Skeletal muscle satellite cell (primary cell): Measurements from ENCODE around the gene C1QC.
"Not testable (repeated sequence)": the region's sequence is repeated elsewhere in the genome, so short reads cannot be mapped to it uniquely, and the experiment has no call there.

Experiments used
- H3K27me3 ChIP-seq: 2 replicates; pipeline ENCODE4 v1.7.0; 2013; ENCODE audit warnings: low read length; ENCODE audit not compliant: control insufficient read depth, insufficient read depth
- H3K36me3 ChIP-seq: 2 replicates; pipeline ENCODE4 v1.7.0; 2013; ENCODE audit warnings: mild to moderate bottlenecking, control low read depth, low read length; ENCODE audit not compliant: insufficient read depth
- H3K4me1 ChIP-seq: 2 replicates; pipeline ENCODE4 v1.7.0; 2013; ENCODE audit warnings: low read length; ENCODE audit not compliant: control insufficient read depth, insufficient read depth
- H3K4me2 ChIP-seq: 2 replicates; pipeline ENCODE4 v1.7.0; 2013; ENCODE audit warnings: mild to moderate bottlenecking, low read length
- H3K4me3 ChIP-seq: 2 replicates; pipeline ENCODE4 v1.7.0; 2013; ENCODE audit warnings: low read length
- H3K9ac ChIP-seq: 2 replicates; pipeline ENCODE4 v1.7.0; 2013; ENCODE audit warnings: mild to moderate bottlenecking, low read depth, low read length, moderate library complexity
- H3K9me3 ChIP-seq: replicated peaks from 2 replicates; pipeline ENCODE4 v1.7.0; 2013; ENCODE audit warnings: mild to moderate bottlenecking, control low read depth, low read length

Gene C1QC

GRCh38 chr1:22673486-22674409, 30.3 kb downstream of the C1QC start:
- H3K4me1 ChIP-seq = no peaks in the 10 kb centered on the region
- H3K9ac ChIP-seq = no peak overlapping the region
- no peaks in the 10 kb centered on the region for H3K36me3 ChIP-seq
- H3K4me2 ChIP-seq = no peak overlapping the region
- no peak overlapping the region for H3K4me3 ChIP-seq
- H3K9me3 ChIP-seq = no peaks in the 10 kb centered on the region
- peaks cover 69% of the 10 kb centered on the region for H3K27me3 ChIP-seq

GRCh38 chr1:22674410-22674749, 30.9 kb downstream of the C1QC start:
- Histone ChIP-seq H3K9me3 (no peaks in the 10 kb centered on the region), H3K36me3 (no peaks in the 10 kb centered on the region), H3K27me3 (peaks cover 64% of the 10 kb centered on the region), H3K4me3 (no peak overlapping the region), H3K4me2 (no peak overlapping the region), H3K9ac (no peak overlapping the region), H3K4me1 (no peaks in the 10 kb centered on the region)

GRCh38 chr1:22676151-22676550, 32.7 kb downstream of the C1QC start:
- H3K4me2 ChIP-seq, H3K4me1 ChIP-seq, H3K4me3 ChIP-seq, H3K36me3 ChIP-seq, H3K9me3 ChIP-seq, H3K9ac ChIP-seq: not testable (repeated sequence)
- peaks cover 62% of the 10 kb centered on the region for H3K27me3 ChIP-seq

GRCh38 chr1:22676916-22677583, 33.6 kb downstream of the C1QC start:
- H3K36me3 ChIP-seq = no peaks in the 10 kb centered on the region
- no peaks in the 10 kb centered on the region for H3K4me1 ChIP-seq
- no peak overlapping the region for H3K4me2 ChIP-seq
- H3K4me3 ChIP-seq = no peak overlapping the region
- peaks cover 61% of the 10 kb centered on the region for H3K27me3 ChIP-seq
- H3K9ac ChIP-seq = no peak overlapping the region
- no peaks in the 10 kb centered on the region for H3K9me3 ChIP-seq

- Histone ChIP-seq H3K36me3 (no peaks in the 10 kb centered on the region), H3K9me3 (no peaks in the 10 kb centered on the region), H3K27me3 (peaks cover 60% of the 10 kb centered on the region), H3K4me1 (no peaks in the 10 kb centered on the region), H3K9ac (no peak overlapping the region), H3K4me3 (no peak overlapping the region), H3K4me2 (no peak overlapping the region)
Measured at GRCh38 chr1:22677931-22678896, 34.8 kb downstream of the C1QC start.

- Histone ChIP-seq H3K4me1 (no peaks in the 10 kb centered on the region), H3K4me3 (no peak overlapping the region), H3K27me3 (peaks cover 62% of the 10 kb centered on the region), H3K36me3 (no peaks in the 10 kb centered on the region), H3K9ac (no peak overlapping the region), H3K9me3 (no peaks in the 10 kb centered on the region), H3K4me2 (no peak overlapping the region)
Measured at GRCh38 chr1:22680726-22681125, 37.3 kb downstream of the C1QC start.

GRCh38 chr1:22681556-22682276, 38.3 kb downstream of the C1QC start:
- H3K4me1 ChIP-seq = no peaks in the 10 kb centered on the region
- H3K36me3 ChIP-seq = no peaks in the 10 kb centered on the region
- no peak overlapping the region for H3K4me2 ChIP-seq
- H3K9me3 ChIP-seq = no peaks in the 10 kb centered on the region
- no peak overlapping the region for H3K9ac ChIP-seq
- H3K4me3 ChIP-seq = no peak overlapping the region
- H3K27me3 ChIP-seq = peaks cover 64% of the 10 kb centered on the region

- H3K36me3 ChIP-seq = no peaks in the 10 kb centered on the region
- H3K4me2 ChIP-seq = no peak overlapping the region
- no peak overlapping the region for H3K4me3 ChIP-seq
- H3K4me1 ChIP-seq = no peaks in the 10 kb centered on the region
- H3K9ac ChIP-seq = no peak overlapping the region
- H3K9me3 ChIP-seq = no peaks in the 10 kb centered on the region
- H3K27me3 ChIP-seq = peaks cover 64% of the 10 kb centered on the region
Measured at GRCh38 chr1:22683547-22683946, 40.1 kb downstream of the C1QC start.

- Histone ChIP-seq H3K4me1 (peaks cover 8% of the 10 kb centered on the region), H3K9ac (no peak overlapping the region), H3K36me3 (no peaks in the 10 kb centered on the region), H3K27me3 (peaks cover 55% of the 10 kb centered on the region), H3K9me3 (no peaks in the 10 kb centered on the region), H3K4me3 (no peak overlapping the region), H3K4me2 (no peak overlapping the region)
Measured at GRCh38 chr1:22685591-22686059, 42.2 kb downstream of the C1QC start.

GRCh38 chr1:22687191-22687590, 43.8 kb downstream of the C1QC start:
- H3K9ac ChIP-seq = no peak overlapping the region
- H3K9me3 ChIP-seq = no peaks in the 10 kb centered on the region
- H3K4me1 ChIP-seq = peaks cover 8% of the 10 kb centered on the region
- H3K27me3 ChIP-seq = peaks cover 40% of the 10 kb centered on the region
- no peak overlapping the region for H3K4me2 ChIP-seq
- H3K4me3 ChIP-seq = no peak overlapping the region
- no peaks in the 10 kb centered on the region for H3K36me3 ChIP-seq
